MM.1S (cell line): ENCODE measurements around the gene EIF5.

Experiments used
- DNase-seq: peaks from one replicate; pipeline ENCODE4 v3.0.0-alpha.2; 2015
- H2AFZ ChIP-seq: fragments of 300-600 bp; sonication (generic); 2 replicates; pipeline ENCODE4 v1.6.0; 2016; ENCODE audit warnings: antibody characterized with exemption, low read length
- H3F3A ChIP-seq: fragments of 300-600 bp; sonication (generic); 2 replicates; pipeline ENCODE4 v1.6.1; 2016; ENCODE audit warnings: mild to moderate bottlenecking, antibody characterized with exemption, low read length, moderate library complexity, mixed read lengths; ENCODE audit not compliant: insufficient read depth
- H3K27ac ChIP-seq: fragments of 300-600 bp; sonication (generic); 2 replicates; pipeline ENCODE4 v1.5.1; 2016; ENCODE audit warnings: mild to moderate bottlenecking, low read length
- H3K27me3 ChIP-seq: fragments of 300-600 bp; sonication (generic); replicated peaks from 2 replicates; pipeline ENCODE4 v1.6.0; 2016; ENCODE audit warnings: low read length; ENCODE audit not compliant: insufficient read depth
- H3K36me3 ChIP-seq: fragments of 300-600 bp; sonication (generic); replicated peaks from 2 replicates; pipeline ENCODE4 v1.6.1; 2016; ENCODE audit warnings: mild to moderate bottlenecking, low read length, mixed read lengths; ENCODE audit not compliant: insufficient read depth
- H3K4me1 ChIP-seq: fragments of 300-600 bp; sonication (generic); 2 replicates; pipeline ENCODE4 v1.6.1; 2016; ENCODE audit warnings: low read length, mixed read lengths
- H3K4me2 ChIP-seq: fragments of 300-600 bp; sonication (generic); 2 replicates; pipeline ENCODE4 v1.6.0; 2016; ENCODE audit warnings: low read depth, low read length
- H3K4me3 ChIP-seq: fragments of 300-600 bp; sonication (generic); 2 replicates; pipeline ENCODE4 v1.5.1; 2016; ENCODE audit warnings: low read length, mixed read lengths
- H3K79me2 ChIP-seq: fragments of 300-600 bp; sonication (generic); 2 replicates; pipeline ENCODE4 v1.6.1; 2016; ENCODE audit warnings: mixed run types, low read length, mixed read lengths
- H3K9ac ChIP-seq: fragments of 300-600 bp; sonication (generic); 2 replicates; pipeline ENCODE4 v1.6.1; 2016; ENCODE audit warnings: low read length, mixed read lengths
- H3K9me2 ChIP-seq: fragments of 300-600 bp; sonication (generic); replicated peaks from 2 replicates; pipeline ENCODE4 v1.6.1; 2016; ENCODE audit warnings: mild to moderate bottlenecking, low read length, mixed read lengths; ENCODE audit not compliant: insufficient read depth
- H3K9me3 ChIP-seq: fragments of 300-600 bp; sonication (generic); replicated peaks from 2 replicates; pipeline ENCODE4 v1.6.1; 2016; ENCODE audit warnings: mild to moderate bottlenecking, low read length, mixed read lengths; ENCODE audit not compliant: insufficient read depth
- H4K20me1 ChIP-seq: fragments of 300-600 bp; sonication (generic); 2 replicates; pipeline ENCODE4 v1.6.1; 2016; ENCODE audit warnings: mild to moderate bottlenecking, low read length, moderate library complexity, mixed read lengths; ENCODE audit not compliant: insufficient read depth
- CTCF ChIP-seq: fragments of 300-600 bp; sonication (generic); IDR thresholded peaks from 2 replicates; pipeline ENCODE4 v1.5.1; 2016; ENCODE audit warnings: antibody characterized with exemption, low read length, mixed read lengths
- EZH2 ChIP-seq: fragments of 300-600 bp; sonication (generic); optimal IDR thresholded peaks from 2 replicates; pipeline ENCODE3; 2017; ENCODE audit warnings: low read depth, mild to moderate bottlenecking, antibody characterized with exemption, low read length, mixed read lengths
- EZH2phosphoT487 ChIP-seq: fragments of 300-600 bp; sonication (generic); IDR thresholded peaks from 2 replicates; pipeline ENCODE4 v1.6.1; 2018; ENCODE audit warnings: antibody characterized with exemption, low read length

Gene EIF5

GRCh38 chr14:103293465-103293864 is 40.6 kb upstream of the EIF5 start:
- no peak overlapping the region for H3K4me3 ChIP-seq
- DNase-seq = no peak
- no peaks in the 10 kb centered on the region for H4K20me1 ChIP-seq
- H3K9me3 ChIP-seq = no peaks in the 10 kb centered on the region
- no peak overlapping the region for H3K27ac ChIP-seq
- H3K4me2 ChIP-seq = no peak overlapping the region
- no peak overlapping the region for H2AFZ ChIP-seq
- no peak for TF ChIP-seq EZH2
- no peak for TF ChIP-seq CTCF
- TF ChIP-seq EZH2phosphoT487 = no peak
- no peak overlapping the region for H3K9ac ChIP-seq
- H3F3A ChIP-seq = no peaks in the 10 kb centered on the region
- H3K79me2 ChIP-seq = no peaks in the 10 kb centered on the region
- no peaks in the 10 kb centered on the region for H3K27me3 ChIP-seq
- H3K4me1 ChIP-seq = no peaks in the 10 kb centered on the region
- H3K36me3 ChIP-seq = no peaks in the 10 kb centered on the region
- H3K9me2 ChIP-seq = no peaks in the 10 kb centered on the region

- DNase-seq = no peak
- Histone ChIP-seq H4K20me1 (no peaks in the 10 kb centered on the region), H3K36me3 (no peaks in the 10 kb centered on the region), H2AFZ (no peak overlapping the region), H3K79me2 (no peaks in the 10 kb centered on the region), H3K4me2 (no peak overlapping the region), H3K4me1 (no peaks in the 10 kb centered on the region), H3K9me3 (no peaks in the 10 kb centered on the region), H3K9ac (no peak overlapping the region), H3F3A (no peaks in the 10 kb centered on the region), H3K27ac (no peak overlapping the region), H3K27me3 (no peaks in the 10 kb centered on the region), H3K4me3 (no peak overlapping the region), H3K9me2 (no peaks in the 10 kb centered on the region)
- no peak for TF ChIP-seq CTCF
- no peak for TF ChIP-seq EZH2phosphoT487
- no peak for TF ChIP-seq EZH2
Observed at GRCh38 chr14:103294091-103294490, 39.9 kb upstream of the EIF5 start.

GRCh38 chr14:103296007-103296406 is 38.0 kb upstream of the EIF5 start:
- Histone ChIP-seq H3K4me1 (no peaks in the 10 kb centered on the region), H3K9me2 (no peaks in the 10 kb centered on the region), H3K4me2 (no peak overlapping the region), H3K9me3 (no peaks in the 10 kb centered on the region), H3K36me3 (no peaks in the 10 kb centered on the region), H3F3A (no peaks in the 10 kb centered on the region), H3K27ac (no peak overlapping the region), H4K20me1 (no peaks in the 10 kb centered on the region), H3K27me3 (no peaks in the 10 kb centered on the region), H3K4me3 (no peak overlapping the region), H3K79me2 (no peaks in the 10 kb centered on the region), H2AFZ (no peak overlapping the region), H3K9ac (no peak overlapping the region)
- no peak for TF ChIP-seq EZH2
- no peak for TF ChIP-seq EZH2phosphoT487
- TF ChIP-seq CTCF = no peak
- no peak for DNase-seq
